ENCODE measurements around the gene CMBL. TPM values are rescaled to one million over a fixed set of nuclear protein-coding genes. Genes with fewer than 3 reads are reported as not detected.

The CMBL gene
- total RNA-seq, 2 experiments from 2014 or later, result 1.2 to 1.4 TPM

DNA sequence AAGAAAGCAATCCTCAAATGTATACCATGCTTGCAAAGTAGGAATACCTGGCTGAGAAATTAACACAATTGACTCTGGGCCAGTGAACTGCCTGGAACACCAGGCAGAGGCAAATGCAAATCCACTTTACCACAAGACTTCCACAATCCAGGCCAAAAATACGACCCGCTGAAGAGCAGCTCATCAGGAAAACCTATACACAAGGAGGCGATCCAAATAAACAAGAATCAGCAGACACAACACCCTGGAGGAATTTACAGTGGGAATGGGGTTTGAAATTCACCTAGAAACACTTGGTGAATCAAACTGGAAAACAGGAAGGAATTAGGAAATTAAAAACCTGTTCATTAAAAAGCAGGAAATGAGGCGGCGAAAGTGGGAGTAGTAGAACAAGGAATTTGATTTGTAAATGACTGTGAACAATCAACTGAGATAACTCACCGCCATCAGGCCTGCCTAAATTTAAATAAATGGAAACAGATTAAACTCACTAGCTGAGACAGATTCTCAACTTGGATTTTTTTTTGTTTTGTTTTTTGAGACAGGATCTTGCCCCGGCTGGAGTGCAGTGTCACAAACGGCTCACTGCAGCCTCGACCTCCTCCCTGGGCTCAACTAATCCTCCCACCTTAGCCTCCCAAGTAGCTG lies 15.9 kb downstream of the CMBL start:
- DNase-seq (no peak), ATAC-seq (no peak)
- no peaks in the 10 kb centered on the region for H3K36me3 Mint-ChIP-seq (ENCODE audit: low read depth)
- POLR2A ChIA-PET, result interaction anchor here (0.9 kb wide), 1 partner anchor 19 kb away, joined by 4 read pairs; no protein-coding TSS in a partner anchor
- H3K4me1 Mint-ChIP-seq (ENCODE audit: low read depth), result peaks cover 5% of the 10 kb centered on the region
- peaks cover 6% of the 10 kb centered on the region for H3K27me3 Mint-ChIP-seq
- intact Hi-C loops (cut with micrococcal nuclease), result no loop called here
- CTCF ChIA-PET, result interaction anchor here (1.4 to 2.2 kb wide), 2 partner anchors 8 to 15 kb away, joined by 3 to 15 read pairs; no protein-coding TSS in a partner anchor
- TF ChIP-seq, protein P1, sequence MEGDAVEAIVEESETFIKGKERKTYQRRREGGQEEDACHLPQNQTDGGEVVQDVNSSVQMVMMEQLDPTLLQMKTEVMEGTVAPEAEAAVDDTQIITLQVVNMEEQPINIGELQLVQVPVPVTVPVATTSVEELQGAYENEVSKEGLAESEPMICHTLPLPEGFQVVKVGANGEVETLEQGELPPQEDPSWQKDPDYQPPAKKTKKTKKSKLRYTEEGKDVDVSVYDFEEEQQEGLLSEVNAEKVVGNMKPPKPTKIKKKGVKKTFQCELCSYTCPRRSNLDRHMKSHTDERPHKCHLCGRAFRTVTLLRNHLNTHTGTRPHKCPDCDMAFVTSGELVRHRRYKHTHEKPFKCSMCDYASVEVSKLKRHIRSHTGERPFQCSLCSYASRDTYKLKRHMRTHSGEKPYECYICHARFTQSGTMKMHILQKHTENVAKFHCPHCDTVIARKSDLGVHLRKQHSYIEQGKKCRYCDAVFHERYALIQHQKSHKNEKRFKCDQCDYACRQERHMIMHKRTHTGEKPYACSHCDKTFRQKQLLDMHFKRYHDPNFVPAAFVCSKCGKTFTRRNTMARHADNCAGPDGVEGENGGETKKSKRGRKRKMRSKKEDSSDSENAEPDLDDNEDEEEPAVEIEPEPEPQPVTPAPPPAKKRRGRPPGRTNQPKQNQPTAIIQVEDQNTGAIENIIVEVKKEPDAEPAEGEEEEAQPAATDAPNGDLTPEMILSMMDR (IDR thresholded peaks at IDR 0.05), result no peak
- H3K27ac Mint-ChIP-seq, result no peak overlapping the region
- no peaks in the 10 kb centered on the region for H3K9me3 Mint-ChIP-seq
- H3K4me3 Mint-ChIP-seq, result no peak overlapping the region

DNA sequence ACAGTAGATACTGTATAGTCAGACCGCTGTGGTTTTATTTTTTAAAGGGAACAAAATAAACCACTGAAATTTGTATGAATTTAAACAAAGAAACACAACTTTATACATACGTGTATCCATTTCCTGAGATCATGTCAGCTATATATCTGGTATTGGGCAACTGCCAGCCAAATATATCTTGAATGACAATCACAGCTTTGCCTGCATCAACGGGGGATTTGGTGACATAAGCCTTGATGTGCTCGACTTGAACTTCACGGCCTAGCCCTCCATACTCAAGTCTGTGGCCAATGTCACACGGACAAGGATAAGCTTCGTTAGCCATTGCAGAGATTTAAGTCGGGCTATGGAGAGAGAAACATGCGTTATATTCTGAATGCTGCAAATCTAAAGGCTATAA lies 17.3 kb downstream of the CMBL start:
- H3K36me3 Mint-ChIP-seq (ENCODE audit: low read depth), result no peaks in the 10 kb centered on the region
- H3K4me3 Mint-ChIP-seq, result no peak overlapping the region
- ChIA-PET POLR2A (interaction anchor here (0.9 kb wide), 1 partner anchor 20 kb away, joined by 4 read pairs; no protein-coding TSS in a partner anchor), CTCF (no interaction called here)
- H3K9me3 Mint-ChIP-seq, result no peaks in the 10 kb centered on the region
- intact Hi-C loops (cut with micrococcal nuclease), result no loop called here
- ATAC-seq (no peak), DNase-seq (no peak)
- peaks cover 4% of the 10 kb centered on the region for H3K27me3 Mint-ChIP-seq
- peaks cover 5% of the 10 kb centered on the region for H3K4me1 Mint-ChIP-seq (ENCODE audit: low read depth)
- H3K27ac Mint-ChIP-seq, result no peak overlapping the region
- TF ChIP-seq, protein P1 (IDR thresholded peaks at IDR 0.05), result no peak

DNA sequence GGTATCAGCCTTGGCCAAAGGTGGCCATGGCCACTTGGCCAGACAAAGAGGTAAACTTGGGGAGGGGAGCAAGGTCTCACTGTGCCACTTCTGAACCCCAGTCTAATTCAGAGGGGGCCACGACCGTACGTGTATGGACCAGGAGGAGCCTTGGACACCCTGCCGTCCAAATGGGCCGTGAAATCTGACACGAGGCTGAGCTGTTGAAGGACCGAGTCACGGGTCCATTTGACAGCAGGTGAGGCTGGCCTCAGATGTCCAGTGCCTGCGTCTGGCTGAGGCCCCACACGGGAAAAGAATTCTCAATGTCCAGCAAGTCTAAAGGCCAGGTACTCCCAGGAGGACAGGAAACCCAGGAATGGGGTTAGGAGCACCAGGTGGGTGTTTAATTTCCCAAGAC lies 17.7 kb downstream of the CMBL start:
- ATAC-seq (no peak), DNase-seq (no peak)
- TF ChIP-seq, protein P1 (IDR thresholded peaks at IDR 0.05), result no peak
- Mint-ChIP-seq H3K4me3 (no peak overlapping the region), H3K36me3 (ENCODE audit: low read depth) (no peaks in the 10 kb centered on the region), H3K27ac (no peak overlapping the region), H3K9me3 (no peaks in the 10 kb centered on the region), H3K4me1 (ENCODE audit: low read depth) (peaks cover 5% of the 10 kb centered on the region), H3K27me3 (peaks cover 4% of the 10 kb centered on the region)
- CTCF ChIA-PET, result no interaction called here
- intact Hi-C loops (cut with micrococcal nuclease), result loop anchor here (10.0 kb wide), 2 partner anchors 65 to 335 kb away; partner anchors contain the start of gene MARCHF6
- POLR2A ChIA-PET, result no interaction called here

DNA sequence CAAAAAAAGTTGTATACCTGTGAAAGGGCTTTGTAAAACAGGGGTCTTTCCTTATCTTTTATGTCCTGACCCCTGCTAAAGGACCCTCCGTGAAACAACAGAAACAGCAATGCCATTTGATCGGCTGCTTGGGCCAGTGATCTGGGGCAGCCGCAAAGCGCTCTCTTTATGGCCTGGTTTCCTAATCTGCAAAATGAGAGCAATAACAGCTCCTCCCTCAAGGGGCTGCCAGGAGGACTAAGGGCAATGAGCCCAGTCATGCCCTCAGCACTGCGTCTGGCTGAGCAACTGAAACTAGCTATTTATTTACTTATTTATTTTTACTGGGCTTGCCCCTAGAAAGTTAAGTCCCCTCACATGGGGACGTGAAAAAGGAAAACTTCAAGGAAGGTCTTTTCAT lies 18.3 kb downstream of the CMBL start:
- H3K4me1 Mint-ChIP-seq (ENCODE audit: low read depth), result peaks cover 5% of the 10 kb centered on the region
- no peak overlapping the region for H3K27ac Mint-ChIP-seq
- peaks cover 4% of the 10 kb centered on the region for H3K27me3 Mint-ChIP-seq
- TF ChIP-seq, protein P1 (IDR thresholded peaks at IDR 0.05), result no peak
- no peak overlapping the region for H3K4me3 Mint-ChIP-seq
- ChIA-PET CTCF (no interaction called here), POLR2A (no interaction called here)
- DNase-seq (no peak), ATAC-seq (no peak)
- intact Hi-C loops (cut with micrococcal nuclease), result loop anchor here (10.0 kb wide), 2 partner anchors 65 to 335 kb away; partner anchors contain the start of gene MARCHF6
- no peaks in the 10 kb centered on the region for H3K9me3 Mint-ChIP-seq
- no peaks in the 10 kb centered on the region for H3K36me3 Mint-ChIP-seq (ENCODE audit: low read depth)

DNA sequence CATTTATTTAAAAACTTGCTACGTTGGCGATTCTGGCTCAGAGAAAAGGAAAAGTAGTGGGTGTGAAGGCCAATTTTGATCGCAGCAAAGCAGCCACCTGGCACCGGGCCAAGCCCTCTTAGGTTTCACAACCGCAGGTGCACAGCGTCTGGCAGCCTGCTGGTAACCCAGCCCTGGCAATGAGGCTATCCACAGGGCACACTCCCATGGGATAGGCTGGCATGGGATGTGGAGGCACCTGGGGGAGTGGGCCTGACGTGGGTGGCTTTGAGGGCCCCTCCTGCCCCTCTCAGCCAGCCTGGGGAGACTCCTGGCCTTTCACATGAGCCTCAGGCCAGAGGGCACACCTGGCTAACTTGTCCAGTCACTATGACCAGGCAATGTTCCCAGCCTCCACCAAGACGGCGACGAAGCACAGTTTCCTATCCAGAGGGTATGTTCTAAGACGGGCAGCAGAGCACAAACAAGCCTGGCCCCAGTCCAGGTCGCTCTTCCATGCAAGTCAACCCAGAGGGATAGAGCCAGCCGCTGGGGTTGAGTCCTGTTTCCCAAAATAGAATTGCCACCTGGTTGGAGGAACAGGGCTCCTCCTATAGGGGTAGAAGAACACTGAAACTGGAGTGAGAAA lies 19.0 kb downstream of the CMBL start:
- peak; percentile 62 for DNase-seq
- no peak for ATAC-seq
- no peak overlapping the region for H3K27ac Mint-ChIP-seq
- TF ChIP-seq, protein P1 (IDR thresholded peaks at IDR 0.05), result no peak
- no peaks in the 10 kb centered on the region for H3K9me3 Mint-ChIP-seq
- no peak overlapping the region for H3K4me3 Mint-ChIP-seq
- H3K27me3 Mint-ChIP-seq, result peaks cover 2% of the 10 kb centered on the region
- CTCF ChIA-PET, result no interaction called here
- peaks cover 10% of the 10 kb centered on the region for H3K4me1 Mint-ChIP-seq (ENCODE audit: low read depth)
- H3K36me3 Mint-ChIP-seq (ENCODE audit: low read depth), result no peaks in the 10 kb centered on the region
- intact Hi-C loops (cut with micrococcal nuclease), result loop anchor here (10.0 kb wide), 2 partner anchors 66 to 336 kb away; partner anchors contain the start of gene MARCHF6
- POLR2A ChIA-PET, result interaction anchor here (1.3 kb wide), 1 partner anchor 9 kb away, joined by 3 read pairs; no protein-coding TSS in a partner anchor

All from activated CD8-positive, alpha-beta T cell treated with anti-CD3 and anti-CD28 coated beads for 36 hours (primary cell).